ENCODE measurements around the gene ARL11. TPM values are rescaled to one million over a fixed set of nuclear protein-coding genes. Genes with fewer than 3 reads are reported as not detected.

The ARL11 gene
- total RNA-seq, result 0.06 and 0.07 TPM in 2 replicates

DNA sequence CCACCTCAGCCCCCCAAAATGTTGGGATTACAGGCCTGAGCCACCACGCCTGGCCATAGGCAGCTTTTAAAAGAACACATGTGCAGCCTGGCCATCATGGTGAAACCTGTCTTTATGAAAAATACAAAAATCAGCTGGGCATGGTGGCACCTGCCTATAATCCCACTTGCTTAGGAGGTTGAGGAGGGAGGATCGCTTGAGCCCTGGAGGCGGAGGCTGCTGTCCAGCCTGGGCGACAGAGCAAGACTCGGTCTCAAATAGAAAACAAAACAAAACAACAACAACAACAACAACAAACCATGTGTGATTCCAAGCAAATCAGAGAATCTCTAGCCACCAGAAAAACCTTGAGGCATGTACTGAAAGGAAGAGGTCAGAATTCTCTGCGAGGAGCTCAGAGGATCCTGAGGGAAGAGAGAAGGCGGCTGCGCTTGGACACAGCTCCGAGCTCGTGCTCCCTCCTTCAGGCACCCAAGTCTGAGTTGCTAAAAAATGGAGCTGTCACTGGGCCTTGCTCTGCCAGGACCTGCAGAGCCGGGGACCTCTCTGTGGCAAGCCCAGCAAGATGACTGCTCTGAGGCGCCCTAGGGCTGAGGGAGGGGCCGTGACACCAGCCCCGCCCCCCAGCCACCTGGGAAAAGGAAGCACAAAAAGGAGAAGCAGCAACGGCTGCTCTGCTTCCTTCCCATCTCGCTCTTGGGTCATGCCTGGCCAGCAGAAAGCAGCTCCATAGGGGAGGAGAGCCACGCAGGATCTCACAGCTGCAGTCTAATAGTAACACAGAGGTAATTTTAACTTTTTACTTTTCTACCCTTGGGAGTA lies at the start of gene ARL11:
Gene ARL11 (plus strand): TSS at position 677 of the 822 bp plus-strand sequence. CDS start 1,941 bp downstream, outside the sequence.
- no peak within 1 kb of the TSS for H3K4me3 ChIP-seq (ENCODE audit: low read depth, low read length)
- no peak for DNase-seq (ENCODE audit: low read depth)
- TF ChIP-seq, protein P1, sequence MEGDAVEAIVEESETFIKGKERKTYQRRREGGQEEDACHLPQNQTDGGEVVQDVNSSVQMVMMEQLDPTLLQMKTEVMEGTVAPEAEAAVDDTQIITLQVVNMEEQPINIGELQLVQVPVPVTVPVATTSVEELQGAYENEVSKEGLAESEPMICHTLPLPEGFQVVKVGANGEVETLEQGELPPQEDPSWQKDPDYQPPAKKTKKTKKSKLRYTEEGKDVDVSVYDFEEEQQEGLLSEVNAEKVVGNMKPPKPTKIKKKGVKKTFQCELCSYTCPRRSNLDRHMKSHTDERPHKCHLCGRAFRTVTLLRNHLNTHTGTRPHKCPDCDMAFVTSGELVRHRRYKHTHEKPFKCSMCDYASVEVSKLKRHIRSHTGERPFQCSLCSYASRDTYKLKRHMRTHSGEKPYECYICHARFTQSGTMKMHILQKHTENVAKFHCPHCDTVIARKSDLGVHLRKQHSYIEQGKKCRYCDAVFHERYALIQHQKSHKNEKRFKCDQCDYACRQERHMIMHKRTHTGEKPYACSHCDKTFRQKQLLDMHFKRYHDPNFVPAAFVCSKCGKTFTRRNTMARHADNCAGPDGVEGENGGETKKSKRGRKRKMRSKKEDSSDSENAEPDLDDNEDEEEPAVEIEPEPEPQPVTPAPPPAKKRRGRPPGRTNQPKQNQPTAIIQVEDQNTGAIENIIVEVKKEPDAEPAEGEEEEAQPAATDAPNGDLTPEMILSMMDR (conservative IDR thresholded peaks at IDR 0.05; ENCODE audit: low read depth, low read length), result no peak

DNA sequence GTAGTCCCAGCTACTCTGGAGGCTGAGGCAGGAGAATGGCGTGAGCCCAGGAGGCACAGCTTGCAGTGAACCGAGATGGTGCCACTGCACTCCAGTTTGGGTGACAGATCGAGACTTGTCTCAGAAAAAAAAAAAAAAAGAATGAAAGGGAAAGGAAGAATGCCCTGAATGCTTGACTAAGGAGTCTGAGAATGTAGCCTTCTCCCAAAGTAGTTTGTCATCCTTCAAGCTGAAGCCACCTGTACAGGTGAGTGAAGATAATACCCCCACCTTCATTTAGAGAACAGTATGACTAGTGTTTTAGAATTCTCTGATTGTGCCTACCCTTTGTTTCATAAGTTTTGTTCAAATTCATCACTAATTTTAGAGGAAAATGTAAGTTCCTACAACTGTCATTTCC lies 48.8 kb upstream of the ARL11 start:
- TF ChIP-seq, protein P1 (conservative IDR thresholded peaks at IDR 0.05; ENCODE audit: low read depth, low read length), result no peak
- no peak for DNase-seq (ENCODE audit: low read depth)
- H3K4me3 ChIP-seq (ENCODE audit: low read depth, low read length), result no peak overlapping the region

DNA sequence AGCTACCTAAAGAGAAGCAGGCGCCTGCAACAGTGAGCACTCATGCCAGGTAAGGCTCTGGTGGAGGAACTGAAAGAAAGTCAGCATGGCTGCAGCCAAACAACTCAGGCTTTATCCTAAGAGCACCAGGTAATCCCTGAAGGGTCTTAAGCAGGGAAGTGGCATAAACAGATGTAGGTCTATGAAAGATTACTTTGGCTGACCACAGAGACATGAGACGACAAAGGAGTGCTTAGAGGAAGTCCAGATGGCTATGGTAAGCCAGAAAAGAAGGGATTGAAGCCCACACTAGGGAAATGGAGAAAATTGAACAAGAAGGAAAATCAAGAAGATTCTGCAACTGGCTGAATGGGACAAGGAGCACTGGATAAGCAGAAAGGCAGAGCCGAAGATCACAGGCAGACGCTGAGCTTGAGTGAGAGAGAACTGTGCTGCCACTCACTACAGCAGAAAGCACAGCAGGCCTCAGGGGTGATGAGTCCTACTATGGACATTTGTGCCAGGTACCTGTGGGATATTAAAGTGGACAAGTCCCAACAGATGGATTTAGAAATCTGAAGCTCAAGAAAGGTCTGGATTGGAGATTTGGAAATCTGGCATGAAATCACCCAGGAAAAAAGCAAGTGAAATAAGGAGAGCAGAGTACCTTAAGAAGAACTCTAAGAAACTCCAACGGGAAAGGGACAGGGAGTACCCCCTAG lies 47.2 kb upstream of the ARL11 start:
- TF ChIP-seq, protein P1 (conservative IDR thresholded peaks at IDR 0.05; ENCODE audit: low read depth, low read length), result no peak
- no peak overlapping the region for H3K4me3 ChIP-seq (ENCODE audit: low read depth, low read length)
- no peak for DNase-seq (ENCODE audit: low read depth)

DNA sequence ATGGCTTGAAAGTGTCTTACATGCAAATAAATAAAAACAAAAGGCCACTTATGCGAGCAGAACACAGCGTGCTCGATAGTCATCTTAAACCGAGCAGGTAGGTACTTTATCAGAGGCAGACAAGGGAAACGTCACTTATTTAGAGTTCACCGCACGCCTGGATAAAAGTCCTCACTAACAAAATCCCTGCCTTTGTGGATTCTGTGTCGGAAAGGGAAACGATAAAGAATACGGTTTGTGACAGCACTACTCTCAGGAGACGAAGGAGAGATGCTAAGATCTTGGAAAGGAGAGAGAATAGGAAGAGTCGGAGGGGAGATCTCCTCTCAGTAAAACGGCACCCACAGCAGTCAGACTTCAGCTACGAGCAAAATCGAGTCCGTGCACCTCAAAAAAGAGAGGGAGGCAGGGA lies 43.5 kb upstream of the ARL11 start:
- H3K4me3 ChIP-seq (ENCODE audit: low read depth, low read length), result peak overlapping the region; percentile 70
- TF ChIP-seq, protein P1 (conservative IDR thresholded peaks at IDR 0.05; ENCODE audit: low read depth, low read length), result no peak
- no peak for DNase-seq (ENCODE audit: low read depth)

DNA sequence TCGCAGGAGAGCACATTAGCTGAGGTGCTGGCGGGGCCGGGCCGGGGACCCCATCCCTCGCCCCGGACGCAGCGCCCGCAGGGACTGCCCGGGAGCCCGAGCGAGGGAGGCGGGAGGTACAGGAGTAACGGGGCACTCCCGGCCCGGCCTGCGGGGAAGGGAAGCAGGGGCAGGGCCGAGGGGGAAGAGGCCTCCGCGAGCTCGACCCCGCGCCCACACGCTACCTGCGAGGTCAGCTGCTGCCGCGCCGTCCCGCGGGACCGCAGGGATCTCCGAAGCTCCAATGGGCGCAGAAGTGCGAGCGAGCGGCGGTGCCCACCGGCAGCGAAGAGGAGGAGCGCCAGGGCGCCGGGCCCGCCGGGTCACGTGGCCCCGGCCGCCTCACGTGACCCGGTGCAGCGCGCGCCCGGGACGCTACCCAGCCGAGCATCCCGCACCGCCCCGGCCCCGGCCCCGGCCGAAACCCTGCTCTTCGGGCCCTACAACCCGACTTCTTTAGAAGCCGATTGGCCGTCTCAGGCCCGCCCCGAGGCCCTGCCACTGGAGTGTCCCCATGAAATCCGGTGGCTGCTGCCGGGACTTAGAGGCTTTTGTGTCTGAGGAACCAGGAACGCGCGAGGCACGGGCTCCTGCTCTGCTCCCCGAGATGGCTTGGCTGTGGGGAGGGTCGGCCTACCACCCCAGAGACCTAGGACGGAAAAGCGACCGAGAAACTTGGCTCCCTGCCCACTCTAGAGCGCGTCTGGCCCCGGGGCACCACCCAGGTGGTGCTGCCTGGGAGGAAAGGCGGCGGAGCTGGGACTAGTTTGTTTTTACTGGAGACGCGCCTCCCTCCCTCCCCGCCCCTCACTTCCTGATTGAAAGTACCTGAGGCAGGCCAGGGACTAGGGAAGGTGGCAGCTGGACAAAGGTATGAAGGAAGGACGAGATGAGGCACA lies 42.8 kb upstream of the ARL11 start, which contains the start of gene RCBTB1:
Gene RCBTB1 (minus strand): TSS at position 339 of the 938 bp plus-strand sequence. CDS start 18,279 bp downstream, outside the sequence.
- TF ChIP-seq, protein P1 (conservative IDR thresholded peaks at IDR 0.05; ENCODE audit: low read depth, low read length), result no peak
- no peak for DNase-seq (ENCODE audit: low read depth)
- peak within 1 kb of the TSS; percentile 70 for H3K4me3 ChIP-seq (ENCODE audit: low read depth, low read length)

GRCh38 chr13:49586717-49587116 lies 41.6 kb upstream of the ARL11 start:
- no peak overlapping the region for H3K4me3 ChIP-seq (ENCODE audit: low read depth, low read length)
- no peak for DNase-seq (ENCODE audit: low read depth)
- TF ChIP-seq, protein P1 (conservative IDR thresholded peaks at IDR 0.05; ENCODE audit: low read depth, low read length), result no peak

Measured in epithelial cell of proximal tubule (primary cell).